K562 (cell line): Measurements from ENCODE around the gene IL34. TPM values are rescaled to one million over a fixed set of nuclear protein-coding genes. Genes with fewer than 3 reads are reported as not detected.

Source experiments
- ATAC-seq: fragments of 200-7000 bp; cut with Tn5 transposase; 3 replicates; pipeline ENCODE4 v1.9.1; 2020; ENCODE audit warnings: moderate library complexity
- BruUV-seq: library from RNA; stranded (reverse); fragments of 400-500 nt; replicated peaks from 2 replicates; lab custom pipeline; 2021; lab: Mats Ljungman, UMichigan
- CTCF ChIA-PET: fragments of 300-600 bp; formaldehyde crosslinking; extraction: SDS; loops from one replicate; lab custom pipeline; 2021; ENCODE audit warnings: low intra/inter-chr PET ratio; lab: Yijun Ruan, JAX
- POLR2A ChIA-PET: fragments of 300-600, 350-650 bp; sonication (Branson Sonifier 250); formaldehyde crosslinking; extraction: SDS; loops from one replicate; lab custom pipeline; 2021; ENCODE audit warnings: antibody characterized with exemption, inconsistent platforms; lab: Yijun Ruan, JAX
- DNase-seq, 4 experiments: peaks; one replicate each; pipeline versions ENCODE4 v3.0.0 to v3.0.0-alpha.2; 2011 to 2018; ENCODE audit warnings: low spot score in 3 of 4, mixed read lengths in 3 of 4; ENCODE audit errors: extremely low read depth in 1 of 4
- FAIRE-seq: peaks from 2 replicates; lab custom pipeline; 2011; peaks lifted over from hg19 to GRCh38; lab: Jason Lieb, UNC
- H2AFZ ChIP-seq: 2 replicates; pipeline ENCODE4 v1.6.0; 2011; ENCODE audit warnings: low read depth, low read length, control low read depth, inconsistent platforms
- H3K27ac ChIP-seq: fragments of 200-600 bp; 3 replicates; pipeline ENCODE4 v1.8.0; 2011; ENCODE audit warnings: low read depth, mild to moderate bottlenecking, control low read depth, inconsistent platforms, low read length, moderate library complexity, mixed read lengths; ENCODE audit errors: extremely low read depth
- H3K27me3 ChIP-seq, 2 experiments: fragments of 300-600 bp in 1 of 2; 2 replicates in 1 of 2; 3 replicates in 1 of 2; pipeline versions ENCODE4 v1.6.0 to v1.8.0; 2011; ENCODE audit warnings: inconsistent platforms in 2 of 2, low read length in 2 of 2, mild to moderate bottlenecking in 1 of 2, mixed read lengths in 1 of 2, moderate library complexity in 1 of 2; ENCODE audit not compliant: control insufficient read depth in 2 of 2, insufficient read depth in 2 of 2
- H3K36me3 ChIP-seq: fragments of 300-600 bp; 3 replicates; pipeline ENCODE4 v1.8.0; 2011; ENCODE audit warnings: mild to moderate bottlenecking, low read length, inconsistent platforms; ENCODE audit not compliant: control insufficient read depth, insufficient read depth
- H3K4me1 ChIP-seq, 2 experiments: fragments of 200-600 bp in 1 of 2; replicated peaks in 1 of 2; 2 replicates in 1 of 2; 3 replicates in 1 of 2; pipeline versions ENCODE4 v1.5.1 to v1.8.0; 2011; ENCODE audit warnings: inconsistent platforms in 2 of 2, low read length in 2 of 2, mild to moderate bottlenecking in 1 of 2, mixed read lengths in 1 of 2, moderate library complexity in 1 of 2; ENCODE audit not compliant: control insufficient read depth in 2 of 2, insufficient read depth in 2 of 2
- H3K4me2 ChIP-seq: 2 replicates; pipeline ENCODE4 v1.6.1; 2011; ENCODE audit warnings: low read length, control low read depth, inconsistent platforms, mixed read lengths; ENCODE audit not compliant: insufficient read depth
- H3K4me3 ChIP-seq: fragments of 200-600 bp; sonication (generic), shearing (Covaris generic); 2 replicates; pipeline ENCODE4 v1.5.1; 2016; ENCODE audit warnings: control low read depth, inconsistent platforms
- H3K79me2 ChIP-seq: fragments of 200-600 bp; 3 replicates; pipeline ENCODE4 v1.8.0; 2011; ENCODE audit warnings: low read length, inconsistent platforms; ENCODE audit not compliant: control insufficient read depth, insufficient read depth
- H3K9ac ChIP-seq, 2 experiments: 2 replicates each; pipeline versions ENCODE4 v1.6.0 to v1.6.1; 2011; ENCODE audit warnings: low read depth in 2 of 2, low read length in 2 of 2, control low read depth in 1 of 2, inconsistent platforms in 1 of 2, mild to moderate bottlenecking in 1 of 2, mixed read lengths in 1 of 2; ENCODE audit not compliant: insufficient read depth in 1 of 2
- H3K9me1 ChIP-seq: one replicate; pipeline ENCODE4 v1.6.0; 2011; ENCODE audit warnings: inconsistent platforms, mild to moderate bottlenecking, low read length, moderate library complexity; ENCODE audit not compliant: control insufficient read depth, insufficient read depth
- H3K9me3 ChIP-seq: replicated peaks from 2 replicates; pipeline ENCODE4 v1.5.1; 2011; ENCODE audit warnings: low read depth, low read length, inconsistent platforms; ENCODE audit not compliant: control insufficient read depth, insufficient read depth
- H4K20me1 ChIP-seq: replicated peaks from 2 replicates; pipeline ENCODE4 v1.6.1; 2011; ENCODE audit warnings: low read length, inconsistent platforms, mixed read lengths; ENCODE audit not compliant: control insufficient read depth, insufficient read depth
- FOSL1 ChIP-seq: fragments of 200-800 bp; sonication (Bioruptor generic); conservative IDR thresholded peaks from 2 replicates; pipeline ENCODE4 v1.6.1; 2016; ENCODE audit warnings: missing genetic modification characterization, missing compliant biosample characterization
- HMGN3 ChIP-seq: IDR thresholded peaks from 2 replicates; pipeline ENCODE4 v1.6.1; 2011; ENCODE audit warnings: borderline replicate concordance, low read depth, mild to moderate bottlenecking, mixed read lengths, low read length; ENCODE audit not compliant: insufficient read length; ENCODE audit errors: extremely low read depth
- HNRNPL ChIP-seq: fragments of 200-400 bp; formaldehyde crosslinking; IDR thresholded peaks from 2 replicates; pipeline ENCODE4 v1.6.1; 2017; ENCODE audit warnings: low read depth, mild to moderate bottlenecking, low read length
- LARP7 ChIP-seq: fragments of 450-650 bp; IDR thresholded peaks from 2 replicates; pipeline ENCODE4 v1.6.1; 2016
- MAX ChIP-seq: sonication (generic); formaldehyde crosslinking; IDR thresholded peaks from 2 replicates; pipeline ENCODE4 v1.9.0; 2022; ENCODE audit warnings: mild to moderate bottlenecking, missing genetic modification reagents
- MAZ ChIP-seq, 2 experiments: fragments of 450-650 bp in 1 of 2; sonication (generic) in 1 of 2; formaldehyde crosslinking; IDR thresholded peaks in 1 of 2; conservative IDR thresholded peaks in 1 of 2; 2 replicates each; pipeline versions ENCODE4 v1.4.0 to v1.5.0; 2020; ENCODE audit warnings: mild to moderate bottlenecking in 1 of 2, missing genetic modification reagents in 1 of 2
- MTA2 ChIP-seq: fragments of 450-650 bp; IDR thresholded peaks from 2 replicates; pipeline ENCODE4 v1.6.1; 2016; ENCODE audit warnings: low read depth
- RBFOX2 ChIP-seq: fragments of 200-400 bp; formaldehyde crosslinking; IDR thresholded peaks from 2 replicates; pipeline ENCODE4 v1.6.1; 2017; ENCODE audit warnings: low read depth, mild to moderate bottlenecking, low read length, moderate library complexity
- ZBTB7A ChIP-seq: IDR thresholded peaks from 2 replicates; pipeline ENCODE4 v1.6.1; 2011; ENCODE audit warnings: low read depth, mild to moderate bottlenecking, low read length, moderate library complexity, borderline replicate concordance; ENCODE audit not compliant: control insufficient read depth
- ZNF785 ChIP-seq: fragments of 250-450 bp; sonication (Bioruptor Pico); IDR thresholded peaks from 2 replicates; pipeline ENCODE4 v1.4.0; 2020; ENCODE audit warnings: mild to moderate bottlenecking
- WGBS: fragments of 100-300 bp; shearing (Covaris generic); methylation state at CpG from one replicate; pipeline ENCODE4 v1.1.6; 2016; ENCODE audit warnings: low coverage, mixed read lengths; ENCODE audit not compliant: insufficient coverage; ENCODE audit errors: missing lambda C conversion rate; 5-methylcytosine and 5-hydroxymethylcytosine counted together
- in situ Hi-C: fragments of 300-500 bp; cut with MboI; formaldehyde crosslinking; loops from 4 replicates; pipeline ENCODE4 v1.15.0; 2018; ENCODE audit warnings: inconsistent platforms, mixed read lengths
- intact Hi-C: fragments of 100-400 bp; cut with micrococcal nuclease; formaldehyde crosslinking; loops from 2 replicates; pipeline ENCODE4 v1.14.2; 2022
- polyA plus RNA-seq, 8 experiments: library from polyadenylated mRNA; depleted of rRNA in 4 of 8; stranded (reverse) in 5 of 8; unstranded in 3 of 8; fragments of >200 nt; fragmentation: Nextera tagmentation in 2 of 8; fragmentation: Illumina TruSeq in 1 of 8; extraction: Ambion mirVana in 2 of 8; extraction: Trizol in 1 of 8; gene quantifications; 2 replicates each; pipeline versions ENCODE4 v1.2.1 to v1.2.3, GENCODE V29; 2011 to 2014; ENCODE audit warnings: inconsistent platforms in 1 of 8, missing spikeins in 1 of 8
- total RNA-seq, 7 experiments: library from RNA; depleted of rRNA in 6 of 7; stranded (reverse); fragments of >200 nt in 6 of 7; fragmentation: Illumina TruSeq in 2 of 7; extraction: Trizol in 2 of 7; gene quantifications; 2 replicates each; pipeline versions ENCODE4 v1.2.1 to v1.2.3, GENCODE V29; 2011 to 2021; ENCODE audit warnings: low replicate concordance in 1 of 7
- TF ChIP-seq, protein P1 (sequence below): sonication (generic); formaldehyde crosslinking; IDR thresholded peaks from 2 replicates; pipeline ENCODE4 v1.8.1; 2023; ENCODE audit warnings: mild to moderate bottlenecking, missing genetic modification reagents
- TF ChIP-seq, protein P2 (sequence below): sonication (generic); formaldehyde crosslinking; IDR thresholded peaks from 2 replicates; pipeline ENCODE4 v1.8.0; 2023; ENCODE audit warnings: mild to moderate bottlenecking, missing genetic modification reagents

The IL34 gene
- total and polyA plus RNA-seq, 9 of the 15 experiments (the other 6 are each of a cell fraction or from before 2014, with no cell fraction given), result 0.07 to 0.18 (median 0.10) TPM; not detected in 6

- intact Hi-C loops, result loop anchor here (5.0 kb wide), 2 partner anchors 51 to 86 kb away; no protein-coding TSS in a partner anchor
- POLR2A ChIA-PET, result interaction anchor here (0.6 to 2.2 kb wide), 5 partner anchors 9 to 42 kb away, joined by 3 to 10 read pairs (median 4); no protein-coding TSS in a partner anchor
- Histone ChIP-seq H3K79me2 (peaks cover 41% of the 10 kb centered on the region), H3K27ac (peak overlapping the region; percentile 72; the same call in 2 of the 3 replicates), H3K4me3 (peak overlapping the region; percentile 86), H3K27me3 (no peaks in the 10 kb centered on the region), H3K36me3 (peaks cover 28% of the 10 kb centered on the region; the same call in 1 of the 3 replicates), H2AFZ (peak overlapping the region; percentile 51; the same call in 1 of the 2 replicates), H3K9me3 (no peaks in the 10 kb centered on the region), H3K9me1 (no peaks in the 10 kb centered on the region), H3K4me1 (peaks cover 15 to 87% of the 10 kb centered on the region in 2 experiments), H4K20me1 (peaks cover 9% of the 10 kb centered on the region; the same call in 1 of the 2 replicates), H3K4me2 (peak overlapping the region; percentile 56), H3K9ac (peak overlapping the region; percentile 63 to 91; a peak in 3 of 4 replicates)
- DNase-seq (no peak), ATAC-seq (no peak), FAIRE-seq (no peak)
- in situ Hi-C loops, result no loop called here
- 80% methylated on average over 18 of the region's 29 CpGs for WGBS
- BruUV-seq, result no TSS peak
- CTCF ChIA-PET, result no interaction called here
- TF ChIP-seq ZNF785 (no peak), FOSL1 (no peak), MTA2 (no peak), MAZ (CRISPR knock-in tag; conservative IDR thresholded peaks at IDR 0.05 in 1 of 2, IDR thresholded peaks at IDR 0.05 in 1 of 2) (0 out of 4 replicates have a peak, but pooled peaks of 1 of the 2 experiments have one; percentile 8), LARP7 (no peak), HNRNPL (peak; percentile 60), ZBTB7A (no peak), MAX (CRISPR knock-in tag) (peak; percentile 26; the same call in 1 of the 2 replicates), HMGN3 (peak; percentile 18), RBFOX2 (peak; percentile 7; the same call in 1 of the 2 replicates)
- TF ChIP-seq, protein P1, sequence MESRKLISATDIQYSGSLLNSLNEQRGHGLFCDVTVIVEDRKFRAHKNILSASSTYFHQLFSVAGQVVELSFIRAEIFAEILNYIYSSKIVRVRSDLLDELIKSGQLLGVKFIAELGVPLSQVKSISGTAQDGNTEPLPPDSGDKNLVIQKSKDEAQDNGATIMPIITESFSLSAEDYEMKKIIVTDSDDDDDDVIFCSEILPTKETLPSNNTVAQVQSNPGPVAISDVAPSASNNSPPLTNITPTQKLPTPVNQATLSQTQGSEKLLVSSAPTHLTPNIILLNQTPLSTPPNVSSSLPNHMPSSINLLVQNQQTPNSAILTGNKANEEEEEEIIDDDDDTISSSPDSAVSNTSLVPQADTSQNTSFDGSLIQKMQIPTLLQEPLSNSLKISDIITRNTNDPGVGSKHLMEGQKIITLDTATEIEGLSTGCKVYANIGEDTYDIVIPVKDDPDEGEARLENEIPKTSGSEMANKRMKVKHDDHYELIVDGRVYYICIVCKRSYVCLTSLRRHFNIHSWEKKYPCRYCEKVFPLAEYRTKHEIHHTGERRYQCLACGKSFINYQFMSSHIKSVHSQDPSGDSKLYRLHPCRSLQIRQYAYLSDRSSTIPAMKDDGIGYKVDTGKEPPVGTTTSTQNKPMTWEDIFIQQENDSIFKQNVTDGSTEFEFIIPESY (CRISPR knock-in tag), result peak; percentile 45; the same call in 1 of the 2 replicates
- TF ChIP-seq, protein P2, sequence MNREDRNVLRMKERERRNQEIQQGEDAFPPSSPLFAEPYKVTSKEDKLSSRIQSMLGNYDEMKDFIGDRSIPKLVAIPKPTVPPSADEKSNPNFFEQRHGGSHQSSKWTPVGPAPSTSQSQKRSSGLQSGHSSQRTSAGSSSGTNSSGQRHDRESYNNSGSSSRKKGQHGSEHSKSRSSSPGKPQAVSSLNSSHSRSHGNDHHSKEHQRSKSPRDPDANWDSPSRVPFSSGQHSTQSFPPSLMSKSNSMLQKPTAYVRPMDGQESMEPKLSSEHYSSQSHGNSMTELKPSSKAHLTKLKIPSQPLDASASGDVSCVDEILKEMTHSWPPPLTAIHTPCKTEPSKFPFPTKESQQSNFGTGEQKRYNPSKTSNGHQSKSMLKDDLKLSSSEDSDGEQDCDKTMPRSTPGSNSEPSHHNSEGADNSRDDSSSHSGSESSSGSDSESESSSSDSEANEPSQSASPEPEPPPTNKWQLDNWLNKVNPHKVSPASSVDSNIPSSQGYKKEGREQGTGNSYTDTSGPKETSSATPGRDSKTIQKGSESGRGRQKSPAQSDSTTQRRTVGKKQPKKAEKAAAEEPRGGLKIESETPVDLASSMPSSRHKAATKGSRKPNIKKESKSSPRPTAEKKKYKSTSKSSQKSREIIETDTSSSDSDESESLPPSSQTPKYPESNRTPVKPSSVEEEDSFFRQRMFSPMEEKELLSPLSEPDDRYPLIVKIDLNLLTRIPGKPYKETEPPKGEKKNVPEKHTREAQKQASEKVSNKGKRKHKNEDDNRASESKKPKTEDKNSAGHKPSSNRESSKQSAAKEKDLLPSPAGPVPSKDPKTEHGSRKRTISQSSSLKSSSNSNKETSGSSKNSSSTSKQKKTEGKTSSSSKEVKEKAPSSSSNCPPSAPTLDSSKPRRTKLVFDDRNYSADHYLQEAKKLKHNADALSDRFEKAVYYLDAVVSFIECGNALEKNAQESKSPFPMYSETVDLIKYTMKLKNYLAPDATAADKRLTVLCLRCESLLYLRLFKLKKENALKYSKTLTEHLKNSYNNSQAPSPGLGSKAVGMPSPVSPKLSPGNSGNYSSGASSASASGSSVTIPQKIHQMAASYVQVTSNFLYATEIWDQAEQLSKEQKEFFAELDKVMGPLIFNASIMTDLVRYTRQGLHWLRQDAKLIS (CRISPR knock-in tag), result 0 out of 2 replicates have a peak, but pooled peaks have one; percentile 48
Measured at GRCh38 chr16:70686376-70687101, 40.2 kb downstream of the IL34 start.
